Body of pancreas (tissue), 4 donors: ENCODE measurements around the gene C1QTNF8. TPM values are rescaled to one million over a fixed set of nuclear protein-coding genes. Genes with fewer than 3 reads are reported as not detected.
"Not testable (repeated sequence)": the region's sequence is repeated elsewhere in the genome, so short reads cannot be mapped to it uniquely, and the experiment has no call there.

Experiments used
- ATAC-seq: fragments of 150-250 bp; one replicate; pipeline ENCODE4 v1.9.1; 2016
- DNase-seq, 4 donors: peaks; one replicate each; pipeline ENCODE4 v3.0.0-alpha.2; 2019
- H3K27ac ChIP-seq, 4 donors: fragments of 200-600 bp; sonication (generic); 1 replicate in 3 of 4; 2 replicates in 1 of 4; pipeline versions ENCODE4 v1.5.1 to v1.6.1; 2016 to 2019; ENCODE audit warnings: mild to moderate bottlenecking in 1 of 4, mixed read lengths in 1 of 4, moderate library complexity in 1 of 4
- H3K27me3 ChIP-seq, 2 donors: fragments of 200-600 bp; sonication (generic); one replicate each; pipeline ENCODE4 v1.6.0; 2016; ENCODE audit warnings: mild to moderate bottlenecking in 1 of 2
- H3K36me3 ChIP-seq, 2 donors: fragments of 200-600 bp; sonication (generic); replicated peaks in 1 of 2; 2 replicates each; pipeline ENCODE4 v1.5.1; 2016; ENCODE audit warnings: low read depth in 2 of 2; ENCODE audit not compliant: insufficient read depth in 1 of 2
- H3K4me1 ChIP-seq: fragments of 200-600 bp; sonication (generic); one replicate; pipeline ENCODE4 v1.6.0; 2016
- H3K4me3 ChIP-seq, 2 donors: fragments of 200-600 bp; sonication (generic); 1 replicate in 1 of 2; 2 replicates in 1 of 2; pipeline ENCODE4 v1.5.1; 2016 to 2019
- H3K9me3 ChIP-seq, 3 donors: fragments of 200-600 bp; sonication (generic); 1 replicate in 2 of 3; 2 replicates in 1 of 3; pipeline ENCODE4 v1.5.1; 2016
- CTCF ChIP-seq, 7 experiments: fragments of 450-650 bp in 4 of 7; fragments of 200-600 bp in 3 of 7; sonication (generic) in 3 of 7; IDR thresholded peaks; one replicate each; pipeline ENCODE4 v1.5.1; 2016 to 2019; ENCODE audit warnings: antibody characterized with exemption in 7 of 7
- POLR2A ChIP-seq, 3 donors: fragments of 450-650 bp; IDR thresholded peaks; one replicate each; pipeline ENCODE4 v1.6.1; 2016; ENCODE audit warnings: antibody characterized with exemption in 3 of 3, mild to moderate bottlenecking in 2 of 3
- WGBS, 2 donors: methylation state at CpG; one replicate each; pipeline ENCODE4 v1.1.5; 2017; 5-methylcytosine and 5-hydroxymethylcytosine counted together
- intact Hi-C: fragments of 100-400 bp; cut with DNase I; formaldehyde crosslinking; loops from one replicate; pipeline ENCODE4 v1.15.1; 2023
- total RNA-seq, 2 donors: library from RNA; depleted of rRNA; stranded (reverse); fragments of >200 nt; gene quantifications; one replicate each; pipeline ENCODE4 v1.1.0, GENCODE V29; 2016

Gene C1QTNF8
- total RNA-seq, 2 donors from 2014 or later: not detected

GRCh38 chr16:1088295-1089170, 7.5 kb downstream of the C1QTNF8 start:
- no peak for DNase-seq
- no peak overlapping the region for H3K4me3 ChIP-seq
- TF ChIP-seq CTCF (IDR thresholded peaks at IDR 0.05) (no peak), POLR2A (IDR thresholded peaks at IDR 0.05) (no peak)
- 21 to 39% methylated on average over 17 to 40 of the region's 40 CpGs for WGBS, 2 donors
- H3K4me1 ChIP-seq: peaks cover 23% of the 10 kb centered on the region
- no peaks in the 10 kb centered on the region for H3K36me3 ChIP-seq
- intact Hi-C loops: no loop called here
- peaks cover 0 to 55% of the 10 kb centered on the region in 2 donors for H3K27me3 ChIP-seq
- no peak for ATAC-seq
- no peak overlapping the region for H3K27ac ChIP-seq
- H3K9me3 ChIP-seq: peaks cover 0 to 21% (median 2%) of the 10 kb centered on the region in 3 donors

- WGBS, 2 donors: 77 to 79% methylated on average over 6 to 10 of the region's 10 CpGs
- H3K4me3 ChIP-seq, H3K27ac ChIP-seq, DNase-seq, H3K36me3 ChIP-seq, intact Hi-C loops, ATAC-seq: not testable (repeated sequence)
- Histone ChIP-seq H3K27me3 (peaks cover 0 to 62% of the 10 kb centered on the region in 2 donors), H3K4me1 (peaks cover 29% of the 10 kb centered on the region), H3K9me3 (peaks cover 0 to 21% (median 2%) of the 10 kb centered on the region in 3 donors)
These were observed 9.6 kb downstream of the C1QTNF8 start for GRCh38 chr16:1086443-1086842.

GRCh38 chr16:1084971-1085370, 11.1 kb downstream of the C1QTNF8 start:
- DNase-seq (no peak), ATAC-seq (no peak)
- Histone ChIP-seq H3K9me3 (peaks cover 0 to 21% (median 2%) of the 10 kb centered on the region in 3 donors), H3K4me3 (no peak overlapping the region), H3K27ac (no peak overlapping the region), H3K36me3 (no peaks in the 10 kb centered on the region), H3K27me3 (peaks cover 0 to 59% of the 10 kb centered on the region in 2 donors), H3K4me1 (peaks cover 27% of the 10 kb centered on the region)
- intact Hi-C loops: no loop called here
- WGBS, 2 donors: 89 to 90% methylated on average over 6 of the region's 6 CpGs
- TF ChIP-seq POLR2A (IDR thresholded peaks at IDR 0.05) (no peak), CTCF (IDR thresholded peaks at IDR 0.05) (no peak)

- Histone ChIP-seq H3K4me1 (peaks cover 21% of the 10 kb centered on the region), H3K27me3 (peaks cover 0 to 40% of the 10 kb centered on the region in 2 donors), H3K9me3 (peaks cover 0 to 21% (median 2%) of the 10 kb centered on the region in 3 donors), H3K36me3 (no peaks in the 10 kb centered on the region), H3K4me3 (no peak overlapping the region), H3K27ac (no peak overlapping the region)
- intact Hi-C loops: no loop called here
- DNase-seq: no peak
- WGBS, 2 donors: 37 to 62% methylated on average over 20 to 28 of the region's 34 CpGs
- no peak for TF ChIP-seq CTCF (IDR thresholded peaks at IDR 0.05)
- no peak for TF ChIP-seq POLR2A (IDR thresholded peaks at IDR 0.05)
- no peak for ATAC-seq
These were observed 12.9 kb downstream of the C1QTNF8 start for GRCh38 chr16:1082952-1083675.

GRCh38 chr16:1082266-1082951, 13.6 kb downstream of the C1QTNF8 start:
- Histone ChIP-seq H3K36me3 (no peaks in the 10 kb centered on the region), H3K4me3 (no peak overlapping the region), H3K27ac (no peak overlapping the region), H3K4me1 (peaks cover 25% of the 10 kb centered on the region), H3K27me3 (peaks cover 0 to 37% of the 10 kb centered on the region in 2 donors), H3K9me3 (peaks cover 0 to 21% (median 2%) of the 10 kb centered on the region in 3 donors)
- TF ChIP-seq CTCF (IDR thresholded peaks at IDR 0.05): no peak
- no peak for TF ChIP-seq POLR2A (IDR thresholded peaks at IDR 0.05)
- ATAC-seq: no peak
- intact Hi-C loops: no loop called here
- 58% methylated on average over 18 to 20 of the region's 21 CpGs for WGBS, 2 donors
- DNase-seq: no peak
